ENCODE measurements around the gene GMEB1. TPM values are rescaled to one million over a fixed set of nuclear protein-coding genes. Genes with fewer than 3 reads are reported as not detected.
A peak's percentile ranks its signal among the peaks of the same experiment; 100 is the strongest.
"Not testable (repeated sequence)": the region's sequence is repeated elsewhere in the genome, so short reads cannot be mapped to it uniquely, and the experiment has no call there.

GMEB1 gene
- total RNA-seq, 1 donor from 2014 or later = 6.3 TPM

GRCh38 chr1:28750771-28751294 is 82.2 kb downstream of the GMEB1 start:
- DNase-seq (ENCODE audit: low read depth in 2 of 2) = not testable (repeated sequence)

GRCh38 chr1:28751315-28752060 is 82.9 kb downstream of the GMEB1 start:
- peak in 1 of 2 donors; percentile 55 for DNase-seq (ENCODE audit: low read depth in 2 of 2)

GRCh38 chr1:28755701-28756100 is 87.1 kb downstream of the GMEB1 start:
- DNase-seq (ENCODE audit: low read depth in 2 of 2) = no peak

GRCh38 chr1:28756846-28757245 is 88.3 kb downstream of the GMEB1 start:
- DNase-seq (ENCODE audit: low read depth in 2 of 2) = peak; percentile 39 to 45

- DNase-seq (ENCODE audit: low read depth in 2 of 2) = no peak
These were observed 89.8 kb downstream of the GMEB1 start for GRCh38 chr1:28758420-28758819.

- no peak for DNase-seq (ENCODE audit: low read depth in 2 of 2)
These were observed 90.7 kb downstream of the GMEB1 start for GRCh38 chr1:28759257-28759656.

GRCh38 chr1:28761189-28761588 is 92.6 kb downstream of the GMEB1 start:
- no peak for DNase-seq (ENCODE audit: low read depth in 2 of 2)

GRCh38 chr1:28766532-28767183 is 98.1 kb downstream of the GMEB1 start:
- no peak for DNase-seq (ENCODE audit: low read depth in 2 of 2)

Other genes starting within 250 kb of the GMEB1 start
- gene RCC1, start 162.7 kb upstream of the GMEB1 start, total RNA-seq = 40.1 and 46.6 TPM in 2 replicates
- 17.7 and 19.2 TPM in 2 replicates for gene TRNAU1AP, start 115.7 kb upstream of the GMEB1 start, total RNA-seq
- gene RAB42, start 76.5 kb upstream of the GMEB1 start, total RNA-seq = 3.2 and 3.9 TPM in 2 replicates
- 17.9 and 22.6 TPM in 2 replicates for gene TAF12, start 25.7 kb upstream of the GMEB1 start, total RNA-seq
- gene RNU11, start 20.2 kb upstream of the GMEB1 start, total RNA-seq = not detected in 2 replicates
- gene YTHDF2, start 68.2 kb downstream of the GMEB1 start, total RNA-seq = 60.1 and 76.0 TPM in 2 replicates
- gene OPRD1, start 143.4 kb downstream of the GMEB1 start, total RNA-seq = not detected in 2 replicates
- gene EPB41, start 245.8 kb downstream of the GMEB1 start, total RNA-seq = 17.2 and 33.3 TPM in 2 replicates